Measurements from ENCODE around the gene POTEM.
"Not testable (repeated sequence)": the region's sequence is repeated elsewhere in the genome, so short reads cannot be mapped to it uniquely, and the experiment has no call there.

DNA sequence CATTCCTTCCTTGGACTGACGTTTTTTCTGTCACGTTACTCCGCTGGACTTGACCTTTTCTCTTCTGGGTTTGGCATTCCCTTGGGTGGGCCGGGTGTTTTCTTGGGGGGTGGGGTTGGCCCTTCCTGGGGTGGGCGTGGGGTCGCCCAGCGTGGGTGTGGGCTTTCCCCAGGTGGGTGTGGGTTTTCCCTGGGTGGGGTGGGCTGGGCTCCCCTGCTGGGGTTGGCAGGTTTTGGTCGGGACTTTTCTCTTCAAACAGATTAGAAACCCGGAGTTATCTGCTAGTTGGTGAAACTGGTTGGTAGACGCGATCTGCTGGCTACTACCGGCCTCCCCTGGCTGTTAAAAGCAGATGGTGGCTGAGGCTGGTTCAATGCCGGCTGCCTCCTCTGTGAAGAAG, at the start of gene POTEM:
- TF ChIP-seq, protein P1, sequence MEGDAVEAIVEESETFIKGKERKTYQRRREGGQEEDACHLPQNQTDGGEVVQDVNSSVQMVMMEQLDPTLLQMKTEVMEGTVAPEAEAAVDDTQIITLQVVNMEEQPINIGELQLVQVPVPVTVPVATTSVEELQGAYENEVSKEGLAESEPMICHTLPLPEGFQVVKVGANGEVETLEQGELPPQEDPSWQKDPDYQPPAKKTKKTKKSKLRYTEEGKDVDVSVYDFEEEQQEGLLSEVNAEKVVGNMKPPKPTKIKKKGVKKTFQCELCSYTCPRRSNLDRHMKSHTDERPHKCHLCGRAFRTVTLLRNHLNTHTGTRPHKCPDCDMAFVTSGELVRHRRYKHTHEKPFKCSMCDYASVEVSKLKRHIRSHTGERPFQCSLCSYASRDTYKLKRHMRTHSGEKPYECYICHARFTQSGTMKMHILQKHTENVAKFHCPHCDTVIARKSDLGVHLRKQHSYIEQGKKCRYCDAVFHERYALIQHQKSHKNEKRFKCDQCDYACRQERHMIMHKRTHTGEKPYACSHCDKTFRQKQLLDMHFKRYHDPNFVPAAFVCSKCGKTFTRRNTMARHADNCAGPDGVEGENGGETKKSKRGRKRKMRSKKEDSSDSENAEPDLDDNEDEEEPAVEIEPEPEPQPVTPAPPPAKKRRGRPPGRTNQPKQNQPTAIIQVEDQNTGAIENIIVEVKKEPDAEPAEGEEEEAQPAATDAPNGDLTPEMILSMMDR (IDR thresholded peaks at IDR 0.05): not testable (repeated sequence)
- not testable (repeated sequence) for TF ChIP-seq POLR2AphosphoS5 (IDR thresholded peaks at IDR 0.05)
